C4-2B (cell line): ENCODE data around the gene TBC1D22A.

ENCODE experiments used
- ZFX ChIP-seq: fragments of 450-650 bp; IDR thresholded peaks from 2 replicates; pipeline ENCODE4 v1.6.1; 2017
- TF ChIP-seq, protein P1 (sequence below): fragments of 450-650 bp; conservative IDR thresholded peaks from 2 replicates; pipeline ENCODE4 v1.5.1; 2017; ENCODE audit warnings: mild to moderate bottlenecking

DNA sequence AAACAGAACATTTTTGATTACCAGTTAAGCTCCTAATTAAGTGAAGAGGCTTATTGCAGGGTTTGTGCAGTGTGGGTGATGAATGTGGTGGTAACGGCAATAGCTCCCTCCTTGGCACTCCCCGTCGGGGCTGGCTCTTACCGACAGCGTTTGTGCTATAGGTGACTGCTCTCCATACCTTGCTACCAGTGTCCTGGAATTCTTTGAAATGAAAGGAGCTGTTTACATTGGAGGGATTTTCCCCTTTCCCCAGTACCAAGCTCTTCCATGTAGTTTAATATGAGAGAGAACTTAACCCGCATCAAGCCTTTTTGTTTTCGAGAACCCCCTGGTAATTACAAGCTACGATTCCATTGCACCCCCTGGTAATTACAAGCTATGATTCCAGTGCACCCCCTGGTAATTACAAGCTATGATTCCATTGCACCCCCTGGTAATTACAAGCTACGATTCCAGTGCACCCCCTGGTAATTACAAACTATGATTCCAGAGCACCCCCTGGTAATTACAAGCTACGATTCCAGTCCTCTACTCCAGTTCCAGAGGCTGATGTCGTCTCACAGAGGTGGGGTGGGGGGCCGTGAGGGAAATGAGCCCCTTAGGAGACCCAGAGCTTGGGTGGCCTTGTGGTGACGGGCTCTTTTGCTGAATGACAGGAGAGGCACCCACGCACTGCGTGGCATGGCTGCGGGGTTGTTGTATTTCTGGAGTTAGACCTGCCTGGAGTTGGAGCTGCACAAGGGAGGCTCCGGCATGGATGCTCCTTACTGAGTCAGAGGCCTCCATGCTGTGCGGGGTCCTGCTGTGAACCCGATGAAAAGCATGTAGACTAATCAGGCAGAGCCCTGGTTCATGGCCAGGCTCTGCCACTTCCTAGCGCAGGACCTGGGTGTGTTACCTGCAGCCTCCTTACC lies 205.3 kb downstream of the TBC1D22A start:
- TF ChIP-seq, protein P1, sequence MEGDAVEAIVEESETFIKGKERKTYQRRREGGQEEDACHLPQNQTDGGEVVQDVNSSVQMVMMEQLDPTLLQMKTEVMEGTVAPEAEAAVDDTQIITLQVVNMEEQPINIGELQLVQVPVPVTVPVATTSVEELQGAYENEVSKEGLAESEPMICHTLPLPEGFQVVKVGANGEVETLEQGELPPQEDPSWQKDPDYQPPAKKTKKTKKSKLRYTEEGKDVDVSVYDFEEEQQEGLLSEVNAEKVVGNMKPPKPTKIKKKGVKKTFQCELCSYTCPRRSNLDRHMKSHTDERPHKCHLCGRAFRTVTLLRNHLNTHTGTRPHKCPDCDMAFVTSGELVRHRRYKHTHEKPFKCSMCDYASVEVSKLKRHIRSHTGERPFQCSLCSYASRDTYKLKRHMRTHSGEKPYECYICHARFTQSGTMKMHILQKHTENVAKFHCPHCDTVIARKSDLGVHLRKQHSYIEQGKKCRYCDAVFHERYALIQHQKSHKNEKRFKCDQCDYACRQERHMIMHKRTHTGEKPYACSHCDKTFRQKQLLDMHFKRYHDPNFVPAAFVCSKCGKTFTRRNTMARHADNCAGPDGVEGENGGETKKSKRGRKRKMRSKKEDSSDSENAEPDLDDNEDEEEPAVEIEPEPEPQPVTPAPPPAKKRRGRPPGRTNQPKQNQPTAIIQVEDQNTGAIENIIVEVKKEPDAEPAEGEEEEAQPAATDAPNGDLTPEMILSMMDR: no peak
- TF ChIP-seq ZFX: no peak
